Measurements from ENCODE around the gene EME2. TPM values are rescaled to one million over a fixed set of nuclear protein-coding genes. Genes with fewer than 3 reads are reported as not detected.

The EME2 gene
- total and polyA plus RNA-seq, 4 donors: 1.4 to 9.0 (median 3.0) TPM

GRCh38 chr16:1768061-1768766 is 4.4 kb upstream of the EME2 start:
- DNase-seq (ENCODE audit: low spot score): no peak
- Histone ChIP-seq H3K36me3 (ENCODE audit: control insufficient read depth in 4 of 4, insufficient read depth in 3 of 4, low read depth in 1 of 4, low read length in 3 of 4) (peaks cover 6 to 38% (median 12%) of the 10 kb centered on the region in 4 donors), H3K4me1 (ENCODE audit: control insufficient read depth in 4 of 4, insufficient read depth in 4 of 4, low read length in 3 of 4) (peaks cover 0 to 25% (median 13%) of the 10 kb centered on the region in 4 donors), H3K27ac (ENCODE audit: low read depth in 1 of 2, low read length in 2 of 2) (no peak overlapping the region), H3K4me3 (ENCODE audit: low read depth in 1 of 3, low read length in 3 of 3) (no peak overlapping the region), H3K9ac (ENCODE audit: low read depth in 1 of 2, low read length in 2 of 2) (no peak overlapping the region), H3K27me3 (ENCODE audit: control insufficient read depth in 4 of 4, insufficient read depth in 4 of 4, low read length in 3 of 4) (no peaks in the 10 kb centered on the region), H3K9me3 (ENCODE audit: control insufficient read depth in 4 of 4, low read length in 3 of 4) (no peaks in the 10 kb centered on the region)
- TF ChIP-seq MAX (IDR thresholded peaks at IDR 0.05) (no peak), FOXA2 (IDR thresholded peaks at IDR 0.05) (no peak), REST (IDR thresholded peaks at IDR 0.05) (no peak), RAD21 (IDR thresholded peaks at IDR 0.05) (no peak), RXRA (IDR thresholded peaks at IDR 0.05) (no peak), FOXA1 (IDR thresholded peaks at IDR 0.05) (no peak), HNF4G (IDR thresholded peaks at IDR 0.05) (no peak), ATF3 (IDR thresholded peaks at IDR 0.05) (no peak), TAF1 (conservative IDR thresholded peaks at IDR 0.05) (no peak), GABPA (IDR thresholded peaks at IDR 0.05 in 1 of 2, conservative IDR thresholded peaks at IDR 0.05 in 1 of 2) (no peak), YY1 (IDR thresholded peaks at IDR 0.05) (no peak), CTCF (IDR thresholded peaks at IDR 0.05; ENCODE audit: low read depth, low read length, missing input control) (no peak), SP1 (IDR thresholded peaks at IDR 0.05) (no peak), HNF4A (conservative IDR thresholded peaks at IDR 0.05) (no peak), NR2F2 (IDR thresholded peaks at IDR 0.05) (no peak), JUND (IDR thresholded peaks at IDR 0.05) (no peak)
- WGBS: 91% methylated on average over 41 of the region's 41 CpGs

- 85% methylated on average over 26 of the region's 26 CpGs for WGBS
- Histone ChIP-seq H3K27me3 (ENCODE audit: control insufficient read depth in 4 of 4, insufficient read depth in 4 of 4, low read length in 3 of 4) (no peaks in the 10 kb centered on the region), H3K4me3 (ENCODE audit: low read depth in 1 of 3, low read length in 3 of 3) (no peak overlapping the region), H3K9ac (ENCODE audit: low read depth in 1 of 2, low read length in 2 of 2) (no peak overlapping the region), H3K36me3 (ENCODE audit: control insufficient read depth in 4 of 4, insufficient read depth in 3 of 4, low read depth in 1 of 4, low read length in 3 of 4) (peaks cover 5 to 38% (median 12%) of the 10 kb centered on the region in 4 donors), H3K27ac (ENCODE audit: low read depth in 1 of 2, low read length in 2 of 2) (no peak overlapping the region), H3K4me1 (ENCODE audit: control insufficient read depth in 4 of 4, insufficient read depth in 4 of 4, low read length in 3 of 4) (peaks cover 3 to 32% (median 18%) of the 10 kb centered on the region in 4 donors), H3K9me3 (ENCODE audit: control insufficient read depth in 4 of 4, low read length in 3 of 4) (no peaks in the 10 kb centered on the region)
- no peak for DNase-seq (ENCODE audit: low spot score)
- no peak for TF ChIP-seq ATF3 (IDR thresholded peaks at IDR 0.05)
- no peak for TF ChIP-seq JUND (IDR thresholded peaks at IDR 0.05)
- TF ChIP-seq CTCF (IDR thresholded peaks at IDR 0.05; ENCODE audit: low read depth, low read length, missing input control): no peak
- TF ChIP-seq EGR1 (IDR thresholded peaks at IDR 0.05; ENCODE audit: low read depth in 2 of 2): no peak
- no peak for TF ChIP-seq MAX (IDR thresholded peaks at IDR 0.05)
- no peak for TF ChIP-seq SP1 (IDR thresholded peaks at IDR 0.05)
- TF ChIP-seq FOXA2 (IDR thresholded peaks at IDR 0.05): no peak
These were observed 3.7 kb upstream of the EME2 start for GRCh38 chr16:1768767-1769401.

Data from liver (tissue), 9 donors.